IPS-18c (cell line): Measurements from ENCODE around the gene ARFGEF2.
"Not testable (repeated sequence)": the region's sequence is repeated elsewhere in the genome, so short reads cannot be mapped to it uniquely, and the experiment has no call there.

Source experiments
- H3K4me3 ChIP-seq: 2 replicates; pipeline ENCODE4 v1.7.0; 2013; ENCODE audit warnings: low read depth, mild to moderate bottlenecking, low read length, moderate library complexity; ENCODE audit not compliant: insufficient read depth
- H3K9me3 ChIP-seq: one replicate; pipeline ENCODE4 v1.6.1; 2013; ENCODE audit warnings: mild to moderate bottlenecking, low read length, moderate library complexity; ENCODE audit not compliant: control insufficient read depth, insufficient read depth

The ARFGEF2 gene

GRCh38 chr20:49006446-49006980, 85.0 kb downstream of the ARFGEF2 start:
- Histone ChIP-seq H3K4me3 (no peak overlapping the region), H3K9me3 (no peaks in the 10 kb centered on the region)

DNA sequence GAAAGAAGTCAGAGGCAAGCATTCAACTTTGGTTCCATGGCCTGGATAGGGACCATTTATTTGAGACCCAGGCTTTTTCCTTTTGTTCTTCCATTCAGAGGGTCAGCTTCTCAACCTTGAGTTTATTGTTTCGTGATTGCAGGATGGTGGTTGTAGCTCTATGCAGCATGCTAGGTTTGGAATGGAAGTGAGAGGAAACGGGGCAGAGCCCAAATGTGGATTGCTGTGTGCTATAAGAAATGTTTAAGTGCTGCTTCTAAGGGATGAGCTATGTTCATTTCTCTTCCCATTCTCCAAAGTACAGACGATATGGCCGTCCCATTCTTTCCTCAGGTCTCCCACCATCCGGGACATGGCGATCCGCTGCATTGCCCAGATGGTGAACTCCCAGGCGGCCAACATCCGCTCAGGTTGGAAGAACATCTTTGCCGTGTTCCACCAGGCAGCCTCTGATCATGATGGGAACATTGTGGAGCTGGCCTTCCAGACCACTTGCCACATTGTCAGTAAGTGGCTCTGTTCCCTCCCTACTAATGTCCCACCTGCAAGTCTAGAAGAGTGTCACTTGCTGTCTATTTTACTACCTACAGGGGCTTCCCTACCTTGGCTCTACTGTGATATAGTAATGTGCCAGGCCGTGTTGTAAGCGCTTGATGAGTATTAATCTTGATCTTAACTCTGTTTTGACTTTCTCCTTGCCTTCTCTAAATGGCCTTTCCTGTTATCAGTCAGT, 88.6 kb downstream of the ARFGEF2 start:
- no peak overlapping the region for H3K4me3 ChIP-seq

DNA sequence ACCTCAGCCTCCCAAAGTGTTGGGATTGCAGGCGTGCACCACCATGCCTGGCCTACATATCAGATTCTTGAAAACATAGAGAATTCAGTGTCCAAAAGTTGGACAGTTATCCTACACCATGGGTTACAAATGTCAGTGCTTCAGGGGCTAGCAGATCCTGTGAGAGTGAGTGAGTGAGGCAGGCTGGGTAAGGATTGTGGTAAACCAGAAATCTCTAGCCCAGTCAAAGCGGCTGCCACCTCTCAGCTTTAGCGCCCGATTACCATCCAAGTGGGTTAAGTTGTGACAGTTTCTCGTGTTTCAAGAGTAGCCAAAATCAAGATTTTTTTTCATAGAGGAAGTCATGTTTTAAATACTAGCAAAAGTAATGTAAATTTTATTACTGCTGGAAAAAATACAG, 102.7 kb downstream of the ARFGEF2 start:
- Histone ChIP-seq H3K4me3 (no peak overlapping the region), H3K9me3 (no peaks in the 10 kb centered on the region)

More for the DNA sequence above, 88.6 kb downstream of the ARFGEF2 start:
- H3K9me3 ChIP-seq, result no peaks in the 10 kb centered on the region

- H3K9me3 ChIP-seq, H3K4me3 ChIP-seq: not testable (repeated sequence)
Measured at GRCh38 chr20:49028177-49028576, 106.7 kb downstream of the ARFGEF2 start.

GRCh38 chr20:49028684-49029083, 107.2 kb downstream of the ARFGEF2 start:
- H3K9me3 ChIP-seq, result no peaks in the 10 kb centered on the region
- no peak overlapping the region for H3K4me3 ChIP-seq

DNA sequence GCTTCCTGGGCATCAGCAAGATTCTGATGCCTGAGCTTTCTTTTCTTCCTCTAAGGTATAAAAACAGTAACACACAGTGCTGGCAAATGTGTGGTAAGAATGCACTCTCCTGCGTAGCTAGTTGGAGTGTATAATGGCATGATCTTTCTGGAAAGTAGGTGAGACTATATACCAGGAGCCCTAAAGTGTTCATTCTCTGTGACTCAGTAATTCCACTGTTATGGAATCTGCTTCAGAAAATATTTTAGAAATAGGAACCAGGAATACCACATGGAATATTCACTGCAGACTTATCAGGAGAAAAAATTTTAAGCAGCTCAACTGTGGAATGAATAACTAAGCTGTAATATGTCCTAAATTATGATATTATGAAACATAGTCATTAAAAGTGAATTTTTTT, 107.7 kb downstream of the ARFGEF2 start:
- H3K4me3 ChIP-seq, result no peak overlapping the region
- no peaks in the 10 kb centered on the region for H3K9me3 ChIP-seq

DNA sequence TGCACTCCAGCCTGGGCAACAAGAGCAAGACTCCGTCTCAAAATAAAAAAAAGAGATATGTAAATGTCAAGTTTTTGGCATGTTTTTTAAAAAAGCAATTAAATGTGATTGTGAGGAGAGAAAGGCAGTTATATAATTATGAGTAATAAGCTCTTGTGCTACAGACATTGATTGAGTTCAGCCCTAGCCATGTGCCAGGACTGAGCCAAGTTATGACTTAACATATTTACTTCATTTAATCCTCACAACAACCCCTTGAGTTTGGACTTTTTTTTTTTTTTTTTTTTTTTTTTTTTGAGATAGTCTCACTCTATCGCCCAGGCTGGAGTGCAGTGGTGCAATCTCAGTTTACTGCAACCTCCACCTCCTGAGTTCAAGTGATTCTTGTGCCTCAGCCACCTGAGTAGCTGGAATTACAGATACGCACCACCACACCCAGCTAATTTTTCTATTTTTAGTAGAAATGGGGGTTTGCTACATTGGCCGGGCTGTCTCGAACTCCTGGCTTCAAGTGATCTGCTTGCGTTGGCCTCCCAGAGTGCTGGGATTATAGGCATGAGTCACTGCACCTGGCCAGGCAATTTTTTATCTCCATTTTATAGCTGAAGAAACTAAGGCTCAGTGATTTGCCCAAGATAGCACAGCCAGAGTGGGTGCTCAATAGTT, 109.6 kb downstream of the ARFGEF2 start:
- H3K4me3 ChIP-seq, result no peak overlapping the region
- no peaks in the 10 kb centered on the region for H3K9me3 ChIP-seq

- no peaks in the 10 kb centered on the region for H3K9me3 ChIP-seq
Measured at GRCh38 chr20:49032455-49032854, 110.9 kb downstream of the ARFGEF2 start.

GRCh38 chr20:49034070-49034732, 112.7 kb downstream of the ARFGEF2 start:
- no peak overlapping the region for H3K4me3 ChIP-seq
- no peaks in the 10 kb centered on the region for H3K9me3 ChIP-seq

More at GRCh38 chr20:49032455-49032854, 110.9 kb downstream of the ARFGEF2 start:
- H3K4me3 ChIP-seq, result no peak overlapping the region

GRCh38 chr20:49037962-49038387, 116.5 kb downstream of the ARFGEF2 start:
- Histone ChIP-seq H3K9me3 (no peaks in the 10 kb centered on the region), H3K4me3 (no peak overlapping the region)

- Histone ChIP-seq H3K4me3 (no peak overlapping the region), H3K9me3 (no peaks in the 10 kb centered on the region)
Measured at GRCh38 chr20:49039854-49040253, 118.3 kb downstream of the ARFGEF2 start.

- H3K4me3 ChIP-seq, result no peak overlapping the region
- peaks cover 2% of the 10 kb centered on the region for H3K9me3 ChIP-seq
Measured at GRCh38 chr20:49043000-49043399, 121.5 kb downstream of the ARFGEF2 start.

- H3K4me3 ChIP-seq, result peak overlapping the region; percentile 100
- H3K9me3 ChIP-seq, result peaks cover 2% of the 10 kb centered on the region
Measured at GRCh38 chr20:49045440-49046086, 124.1 kb downstream of the ARFGEF2 start.

DNA sequence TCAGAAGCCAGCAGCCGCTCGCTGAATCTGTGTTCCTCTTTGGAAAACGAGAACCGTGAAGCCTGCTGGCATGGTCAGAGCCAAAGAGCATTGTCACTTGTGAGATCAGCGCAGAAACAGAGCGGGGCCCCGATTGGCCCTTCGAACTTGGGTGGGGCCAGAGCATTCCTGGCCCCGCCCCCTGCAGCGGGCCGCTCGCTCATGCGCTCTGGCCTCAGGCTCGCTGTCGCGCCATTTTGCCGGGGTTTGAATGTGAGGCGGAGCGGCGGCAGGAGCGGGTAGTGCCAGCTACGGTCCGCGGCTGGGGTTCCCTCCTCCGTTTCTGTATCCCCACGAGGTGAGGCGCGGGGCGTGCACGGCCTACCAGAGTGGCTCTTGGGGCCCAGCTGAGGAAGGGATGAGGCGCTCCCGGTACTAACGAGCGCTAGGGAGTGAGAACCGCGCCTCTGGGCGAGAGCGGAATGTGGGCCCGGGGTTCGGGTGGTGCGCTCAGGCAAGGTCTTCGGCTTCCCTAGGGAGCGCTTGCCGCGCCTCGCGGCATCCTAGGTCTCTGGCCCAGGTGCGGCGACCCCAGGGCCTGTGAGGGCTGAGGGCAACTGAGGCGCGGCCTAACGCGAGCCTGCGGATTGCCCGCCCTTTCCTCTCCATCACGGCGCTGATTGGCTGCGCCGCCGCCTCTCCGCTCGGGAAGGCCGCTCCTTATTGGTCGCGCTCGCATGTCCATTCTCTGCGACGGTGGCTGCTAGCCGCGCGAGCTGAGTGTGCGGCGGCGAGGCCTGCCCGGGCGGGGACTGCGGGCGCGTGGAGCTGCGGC, 124.8 kb downstream of the ARFGEF2 start, which contains the start of gene CSE1L:
CSE1L (plus strand) TSS at position 226 of the 814 bp plus-strand sequence. CDS start 12,152 bp downstream, outside the sequence.
- Histone ChIP-seq H3K4me3 (peak within 1 kb of the TSS; percentile 100), H3K9me3 (peaks cover 2% of the 10 kb centered on the region)

GRCh38 chr20:49052334-49052733, 130.8 kb downstream of the ARFGEF2 start:
- Histone ChIP-seq H3K4me3 (no peak overlapping the region), H3K9me3 (no peaks in the 10 kb centered on the region)

DNA sequence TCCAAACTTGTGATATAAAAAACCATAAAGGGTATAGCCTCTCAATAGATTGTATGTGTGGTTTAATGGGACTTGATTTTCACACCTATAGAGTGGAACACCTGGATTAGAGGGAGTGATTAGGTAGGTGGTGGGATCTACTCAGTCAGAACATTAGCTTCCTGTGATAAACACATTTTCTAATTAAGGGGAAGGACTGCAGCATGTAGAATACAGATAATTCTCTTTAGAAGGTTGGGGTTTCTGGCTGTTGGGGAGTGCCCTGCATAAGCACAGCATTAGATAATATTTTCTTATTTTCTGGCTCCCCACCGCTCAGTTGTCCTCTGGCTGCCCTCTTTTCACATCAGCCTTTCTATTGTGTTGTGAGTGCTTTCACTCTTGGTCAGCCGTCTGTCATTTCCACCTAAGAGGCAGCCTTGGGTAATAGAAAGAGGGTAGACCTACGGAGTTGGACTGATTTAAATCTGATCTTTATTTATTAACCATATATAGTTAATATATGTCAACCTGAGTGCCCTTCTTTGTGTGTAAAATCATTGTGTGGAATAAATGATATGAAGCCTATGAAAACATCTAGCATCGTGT, 132.6 kb downstream of the ARFGEF2 start:
- Histone ChIP-seq H3K4me3 (no peak overlapping the region), H3K9me3 (no peaks in the 10 kb centered on the region)
